ENCODE measurements around the gene PLA2G1B. TPM values are rescaled to one million over a fixed set of nuclear protein-coding genes. Genes with fewer than 3 reads are reported as not detected.

Gene PLA2G1B
- total RNA-seq, 6 donors from 2014 or later = 10.5 to 412 (median 70.3) TPM

DNA sequence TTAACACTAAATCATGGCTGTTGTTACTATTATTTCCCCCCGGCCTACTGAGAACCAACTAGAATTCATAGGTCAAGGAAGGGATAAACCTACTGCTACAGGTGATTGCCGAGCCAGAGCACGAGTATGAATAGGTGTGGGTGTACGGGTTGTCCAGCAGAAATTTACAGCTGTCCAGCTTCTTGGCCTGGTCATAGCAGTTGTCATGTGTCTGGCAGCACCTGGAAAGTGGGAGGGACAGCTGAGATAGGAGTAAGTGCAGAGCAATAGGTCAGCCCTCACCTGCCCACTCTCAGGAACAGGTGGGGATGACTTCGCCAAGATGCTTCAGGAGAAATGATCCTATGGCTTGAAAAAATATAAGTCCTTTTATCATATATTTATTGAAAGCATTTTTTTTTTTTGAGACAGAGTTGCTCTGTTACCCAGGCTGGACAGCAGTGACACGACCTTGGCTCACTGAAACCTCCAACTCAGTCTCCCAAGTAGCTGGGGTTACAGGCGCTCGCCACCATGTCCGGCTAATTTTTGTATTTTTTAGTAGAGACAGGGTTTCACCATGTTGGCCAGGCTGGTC lies 2.6 kb downstream of the PLA2G1B start:
- Histone ChIP-seq H3K27me3 (no peaks in the 10 kb centered on the region), H3K9me3 (no peaks in the 10 kb centered on the region), H3K36me3 (no peaks in the 10 kb centered on the region), H3K4me1 (peaks cover 0 to 12% (median 7%) of the 10 kb centered on the region in 4 donors), H3K4me3 (peak overlapping the region in 1 of 4 donors; percentile 68), H3K27ac (no peak overlapping the region)
- ATAC-seq (ENCODE audit: low FRiP score in 2 of 2) (no peak), DNase-seq (peak in 1 of 2 donors; percentile 54)
- WGBS, 2 donors = 70 to 73% methylated on average over 9 of the region's 9 CpGs
- no peak for TF ChIP-seq POLR2A (IDR thresholded peaks at IDR 0.05)
- no peak for TF ChIP-seq POLR2AphosphoS5 (IDR thresholded peaks at IDR 0.05)
- TF ChIP-seq, protein P1, sequence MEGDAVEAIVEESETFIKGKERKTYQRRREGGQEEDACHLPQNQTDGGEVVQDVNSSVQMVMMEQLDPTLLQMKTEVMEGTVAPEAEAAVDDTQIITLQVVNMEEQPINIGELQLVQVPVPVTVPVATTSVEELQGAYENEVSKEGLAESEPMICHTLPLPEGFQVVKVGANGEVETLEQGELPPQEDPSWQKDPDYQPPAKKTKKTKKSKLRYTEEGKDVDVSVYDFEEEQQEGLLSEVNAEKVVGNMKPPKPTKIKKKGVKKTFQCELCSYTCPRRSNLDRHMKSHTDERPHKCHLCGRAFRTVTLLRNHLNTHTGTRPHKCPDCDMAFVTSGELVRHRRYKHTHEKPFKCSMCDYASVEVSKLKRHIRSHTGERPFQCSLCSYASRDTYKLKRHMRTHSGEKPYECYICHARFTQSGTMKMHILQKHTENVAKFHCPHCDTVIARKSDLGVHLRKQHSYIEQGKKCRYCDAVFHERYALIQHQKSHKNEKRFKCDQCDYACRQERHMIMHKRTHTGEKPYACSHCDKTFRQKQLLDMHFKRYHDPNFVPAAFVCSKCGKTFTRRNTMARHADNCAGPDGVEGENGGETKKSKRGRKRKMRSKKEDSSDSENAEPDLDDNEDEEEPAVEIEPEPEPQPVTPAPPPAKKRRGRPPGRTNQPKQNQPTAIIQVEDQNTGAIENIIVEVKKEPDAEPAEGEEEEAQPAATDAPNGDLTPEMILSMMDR (IDR thresholded peaks at IDR 0.05) = no peak
- TF ChIP-seq EP300 (IDR thresholded peaks at IDR 0.05) = no peak

DNA sequence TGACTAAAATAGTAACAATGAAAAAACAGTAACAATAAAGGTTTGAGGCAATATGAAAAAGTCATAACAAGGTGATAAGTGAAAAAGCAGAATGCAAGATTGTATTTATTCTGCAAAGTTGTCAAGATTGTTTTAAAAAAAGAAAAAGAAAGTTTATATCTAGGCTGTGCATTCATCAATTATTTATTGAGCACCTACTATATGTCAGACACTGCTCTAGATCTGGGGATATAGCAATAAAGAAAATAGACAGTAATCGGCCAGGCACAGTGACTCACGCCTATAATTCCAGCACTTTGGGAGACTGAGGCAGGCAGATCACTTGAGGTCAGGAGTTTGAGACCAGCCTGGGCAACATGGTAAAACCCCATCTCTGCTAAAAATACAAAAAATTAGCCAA lies 3.8 kb downstream of the PLA2G1B start:
- Histone ChIP-seq H3K9me3 (no peaks in the 10 kb centered on the region), H3K4me3 (no peak overlapping the region), H3K36me3 (no peaks in the 10 kb centered on the region), H3K27ac (no peak overlapping the region), H3K27me3 (no peaks in the 10 kb centered on the region), H3K4me1 (peaks cover 0 to 12% (median 7%) of the 10 kb centered on the region in 4 donors)
- DNase-seq (no peak), ATAC-seq (ENCODE audit: low FRiP score in 2 of 2) (no peak)
- 83 to 93% methylated on average over 2 of the region's 2 CpGs for WGBS, 2 donors
- TF ChIP-seq POLR2A (IDR thresholded peaks at IDR 0.05) = no peak
- no peak for TF ChIP-seq EP300 (IDR thresholded peaks at IDR 0.05)
- TF ChIP-seq, protein P1 (IDR thresholded peaks at IDR 0.05) = no peak
- TF ChIP-seq POLR2AphosphoS5 (IDR thresholded peaks at IDR 0.05) = no peak

DNA sequence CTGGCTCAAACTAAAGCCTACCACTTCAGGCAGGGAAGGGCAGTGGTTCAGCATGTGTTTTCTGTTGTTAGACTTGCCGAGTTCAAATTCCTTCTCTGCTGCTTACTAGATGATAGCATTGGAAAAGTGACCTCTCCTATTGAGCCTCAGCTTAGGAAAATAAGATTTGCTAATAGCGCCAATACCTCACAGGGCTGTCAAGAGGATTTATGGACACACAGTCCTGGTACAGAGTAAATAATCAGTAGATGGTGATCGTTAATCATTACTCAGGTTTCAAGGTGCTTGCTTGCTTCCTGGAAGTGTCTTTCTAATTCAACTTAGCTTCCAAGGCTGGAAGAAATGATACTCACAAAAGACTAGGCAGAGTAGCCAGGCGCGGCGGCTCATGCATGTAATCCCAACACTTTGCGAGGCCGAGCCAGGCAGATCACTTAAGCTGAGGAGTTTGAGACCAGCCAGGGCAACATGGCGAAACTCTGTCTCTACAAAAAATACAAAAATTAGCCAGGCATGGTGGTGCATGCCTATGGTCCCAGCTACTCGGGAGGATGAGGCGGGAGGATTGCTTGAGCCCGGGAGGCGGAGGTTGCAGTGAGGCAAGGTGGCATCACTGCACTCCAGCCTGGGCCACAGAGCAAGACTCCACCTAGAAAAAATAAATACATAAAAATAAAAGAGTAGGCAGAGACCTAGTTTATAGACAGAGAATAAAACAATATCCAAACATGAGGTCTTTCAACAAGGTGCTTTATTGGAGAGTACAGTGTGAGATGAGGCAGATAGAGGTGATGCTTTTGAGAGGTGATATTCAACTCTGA lies 6.0 kb downstream of the PLA2G1B start:
- DNase-seq = peak in 1 of 2 donors; percentile 44

DNA sequence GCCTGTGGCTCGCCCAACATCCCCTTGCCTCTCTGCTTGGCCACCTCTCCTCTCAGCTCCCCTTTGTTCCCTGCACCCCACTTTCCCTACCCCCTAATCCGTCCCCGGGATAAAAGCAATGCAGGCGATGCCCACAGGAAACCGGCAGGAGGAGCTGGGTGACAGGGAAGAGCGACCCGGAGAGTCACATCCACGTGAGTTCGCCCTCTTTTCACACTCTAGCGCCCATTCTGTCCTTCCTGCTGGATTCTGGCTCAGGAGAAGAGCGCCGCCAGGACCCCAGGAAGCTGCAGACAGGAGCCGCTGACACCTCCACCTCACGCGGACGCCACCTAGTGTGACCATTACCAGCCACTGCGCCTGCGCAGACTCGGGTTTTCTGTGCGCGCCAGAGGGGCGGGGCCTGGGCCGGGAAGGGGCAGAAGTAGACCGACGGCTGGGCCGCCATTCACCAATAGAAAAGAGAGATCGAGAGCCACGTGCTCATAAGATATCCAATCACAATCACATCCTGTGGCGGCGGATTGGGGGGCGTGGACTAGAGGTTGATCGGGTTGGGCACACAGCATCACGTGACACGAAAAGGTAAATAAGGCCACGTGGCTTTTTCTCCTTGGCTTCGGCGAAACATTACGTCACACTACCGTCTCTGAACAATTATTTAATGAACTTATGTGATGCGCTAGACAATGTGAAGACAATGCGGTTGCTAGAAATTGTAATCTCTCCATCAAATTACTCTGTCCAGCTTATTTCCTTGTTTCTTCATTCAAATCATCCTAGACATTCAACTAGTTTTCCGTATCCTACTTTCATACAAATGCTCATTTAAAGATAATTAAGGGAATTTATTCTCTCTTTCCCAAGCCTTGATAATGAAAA lies 10.1 kb downstream of the PLA2G1B start:
- H3K36me3 ChIP-seq = no peaks in the 10 kb centered on the region
- peaks cover 0 to 6% (median 0%) of the 10 kb centered on the region in 4 donors for H3K9me3 ChIP-seq
- WGBS, 2 donors = 3 to 4% methylated on average over 27 to 41 of the region's 42 CpGs
- peak overlapping the region; percentile 54 to 68 (median 62) for H3K4me3 ChIP-seq
- H3K27ac ChIP-seq = peak overlapping the region; percentile 78 to 90 (median 86)
- H3K4me1 ChIP-seq = peaks cover 9 to 15% (median 11%) of the 10 kb centered on the region in 4 donors
- ATAC-seq (ENCODE audit: low FRiP score in 2 of 2) = peak; percentile 99 to 100
- TF ChIP-seq POLR2AphosphoS5 (IDR thresholded peaks at IDR 0.05) = peak; percentile 75 to 92
- peak in 1 of 4 donors; percentile 27 for TF ChIP-seq EP300 (IDR thresholded peaks at IDR 0.05)
- TF ChIP-seq, protein P1 (IDR thresholded peaks at IDR 0.05) = peak; percentile 39 to 87 (median 68)
- TF ChIP-seq POLR2A (IDR thresholded peaks at IDR 0.05) = peak in 3 of 4 donors; percentile 74 to 92 (median 76)
- H3K27me3 ChIP-seq = no peaks in the 10 kb centered on the region
- peak; percentile 98 to 99 for DNase-seq

More for the DNA sequence above, 6.0 kb downstream of the PLA2G1B start:
- WGBS, 2 donors = 56 to 64% methylated on average over 13 of the region's 13 CpGs
- no peaks in the 10 kb centered on the region for H3K27me3 ChIP-seq
- H3K4me1 ChIP-seq = peaks cover 7 to 22% (median 14%) of the 10 kb centered on the region in 4 donors
- peak in 1 of 2 donors; percentile 37 for ATAC-seq (ENCODE audit: low FRiP score in 2 of 2)
- no peak overlapping the region for H3K4me3 ChIP-seq
- no peaks in the 10 kb centered on the region for H3K36me3 ChIP-seq
- H3K9me3 ChIP-seq = peaks cover 0 to 6% (median 0%) of the 10 kb centered on the region in 4 donors
- TF ChIP-seq POLR2AphosphoS5 (IDR thresholded peaks at IDR 0.05) (peak in 1 of 2 donors; percentile 8), POLR2A (IDR thresholded peaks at IDR 0.05) (no peak), EP300 (IDR thresholded peaks at IDR 0.05) (peak in 2 of 4 donors; percentile 20 to 50)
- TF ChIP-seq, protein P1 (IDR thresholded peaks at IDR 0.05) = no peak
- H3K27ac ChIP-seq = peak overlapping the region in 2 of 4 donors; percentile 59 to 66

Measured in upper lobe of left lung (tissue), 6 donors.